Upper lobe of right lung (tissue), 1 donor: Measurements from ENCODE around the gene ZBTB40. TPM values are rescaled to one million over a fixed set of nuclear protein-coding genes. Genes with fewer than 3 reads are reported as not detected.
A peak's percentile ranks its signal among the peaks of the same experiment; 100 is the strongest.

Experiments
- ATAC-seq: fragments of 200-7000 bp; cut with Tn5 transposase; one replicate; pipeline ENCODE4 v1.9.1; 2020; ENCODE audit warnings: mild to moderate bottlenecking, moderate library complexity
- DNase-seq: peaks from one replicate; pipeline ENCODE4 v3.0.0-alpha.2; 2020
- H3K27ac ChIP-seq: fragments of 200-600 bp; one replicate; pipeline ENCODE4 v1.8.0; 2022
- H3K27me3 ChIP-seq: fragments of 200-600 bp; one replicate; pipeline ENCODE4 v1.8.0; 2022; ENCODE audit warnings: mild to moderate bottlenecking
- H3K36me3 ChIP-seq: fragments of 200-600 bp; one replicate; pipeline ENCODE4 v1.8.0; 2022
- H3K4me1 ChIP-seq: fragments of 200-600 bp; one replicate; pipeline ENCODE4 v1.8.0; 2022
- H3K4me3 ChIP-seq: fragments of 200-600 bp; one replicate; pipeline ENCODE4 v1.8.0; 2022; ENCODE audit warnings: mild to moderate bottlenecking
- H3K9me3 ChIP-seq: fragments of 200-600 bp; one replicate; pipeline ENCODE4 v1.8.0; 2022
- intact Hi-C: fragments of 100-400 bp; cut with DNase I; formaldehyde crosslinking; loops from one replicate; pipeline ENCODE4 v1.11.0; 2022
- total RNA-seq: library from RNA; stranded (reverse); fragmentation: NEBNext Ultra II Directional; extraction: Animal tissue kit (Norgen Biotek cat#: 25700); gene quantifications from one replicate; pipeline ENCODE4 v1.2.1, GENCODE V29; 2021
- TF ChIP-seq, protein P1 (sequence below): fragments of 200-600 bp; IDR thresholded peaks from one replicate; pipeline ENCODE4 v1.8.0; 2022; ENCODE audit warnings: antibody characterized with exemption
- donor health status: DM: no; HTN: yes; CAD: no; lungs with severe emphysema.

ZBTB40 gene
- total RNA-seq, 1 donor from 2014 or later: 24.9 TPM

DNA sequence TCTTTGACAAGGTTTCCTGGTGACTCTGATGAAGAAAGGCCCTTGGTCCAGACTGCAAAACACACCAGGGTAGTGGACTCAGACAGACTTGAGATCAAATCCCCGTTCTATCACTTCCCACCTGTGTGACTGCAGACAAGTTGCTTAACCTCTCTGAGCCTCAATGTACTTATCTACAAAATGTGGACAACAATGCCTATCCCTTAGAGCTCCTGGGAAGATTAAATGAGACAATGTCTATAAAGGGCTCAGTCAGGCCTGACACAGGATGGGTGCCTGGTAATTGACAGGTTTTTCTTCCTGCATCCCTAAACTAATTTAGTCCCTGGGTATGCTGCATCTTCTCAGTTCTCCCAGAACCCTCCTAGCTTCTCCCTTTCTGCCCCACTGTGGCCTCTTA, 37.9 kb upstream of the ZBTB40 start:
- Histone ChIP-seq H3K4me1 (peaks cover 12% of the 10 kb centered on the region), H3K36me3 (no peaks in the 10 kb centered on the region), H3K27ac (no peak overlapping the region), H3K4me3 (no peak overlapping the region), H3K27me3 (no peaks in the 10 kb centered on the region), H3K9me3 (no peaks in the 10 kb centered on the region)
- intact Hi-C loops: no loop called here
- DNase-seq (no peak), ATAC-seq (no peak)
- TF ChIP-seq, protein P1, sequence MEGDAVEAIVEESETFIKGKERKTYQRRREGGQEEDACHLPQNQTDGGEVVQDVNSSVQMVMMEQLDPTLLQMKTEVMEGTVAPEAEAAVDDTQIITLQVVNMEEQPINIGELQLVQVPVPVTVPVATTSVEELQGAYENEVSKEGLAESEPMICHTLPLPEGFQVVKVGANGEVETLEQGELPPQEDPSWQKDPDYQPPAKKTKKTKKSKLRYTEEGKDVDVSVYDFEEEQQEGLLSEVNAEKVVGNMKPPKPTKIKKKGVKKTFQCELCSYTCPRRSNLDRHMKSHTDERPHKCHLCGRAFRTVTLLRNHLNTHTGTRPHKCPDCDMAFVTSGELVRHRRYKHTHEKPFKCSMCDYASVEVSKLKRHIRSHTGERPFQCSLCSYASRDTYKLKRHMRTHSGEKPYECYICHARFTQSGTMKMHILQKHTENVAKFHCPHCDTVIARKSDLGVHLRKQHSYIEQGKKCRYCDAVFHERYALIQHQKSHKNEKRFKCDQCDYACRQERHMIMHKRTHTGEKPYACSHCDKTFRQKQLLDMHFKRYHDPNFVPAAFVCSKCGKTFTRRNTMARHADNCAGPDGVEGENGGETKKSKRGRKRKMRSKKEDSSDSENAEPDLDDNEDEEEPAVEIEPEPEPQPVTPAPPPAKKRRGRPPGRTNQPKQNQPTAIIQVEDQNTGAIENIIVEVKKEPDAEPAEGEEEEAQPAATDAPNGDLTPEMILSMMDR: no peak

DNA sequence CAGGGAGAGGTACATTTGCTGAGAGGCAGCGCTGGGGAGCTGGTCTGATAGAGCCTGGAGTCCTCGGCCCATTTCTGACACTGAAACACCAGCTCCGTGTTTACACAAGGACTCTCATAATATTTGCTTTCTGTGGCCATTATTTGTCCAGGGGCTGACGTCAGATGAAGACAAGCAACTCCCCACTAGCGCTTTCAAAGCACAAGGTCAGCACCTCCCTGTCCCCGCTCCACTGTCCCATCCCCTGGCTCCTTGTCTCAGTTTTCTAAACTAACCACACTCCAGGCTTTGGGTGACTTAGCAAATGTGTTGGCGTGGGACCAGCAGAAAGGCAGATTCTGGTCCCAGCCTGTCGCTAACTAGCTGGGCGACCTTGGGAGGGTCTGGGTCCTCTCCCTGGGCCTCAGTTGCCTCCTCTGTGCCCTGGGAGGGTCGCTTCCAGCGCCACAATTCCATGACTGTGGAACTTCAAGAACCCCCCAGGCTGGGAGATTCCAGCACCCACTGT, 37.4 kb upstream of the ZBTB40 start:
- Histone ChIP-seq H3K4me1 (peaks cover 12% of the 10 kb centered on the region), H3K9me3 (no peaks in the 10 kb centered on the region), H3K27me3 (no peaks in the 10 kb centered on the region), H3K4me3 (no peak overlapping the region), H3K36me3 (no peaks in the 10 kb centered on the region), H3K27ac (peak overlapping the region; percentile 76)
- ATAC-seq (peak; percentile 85), DNase-seq (peak; percentile 79)
- intact Hi-C loops: no loop called here
- TF ChIP-seq, protein P1: no peak

DNA sequence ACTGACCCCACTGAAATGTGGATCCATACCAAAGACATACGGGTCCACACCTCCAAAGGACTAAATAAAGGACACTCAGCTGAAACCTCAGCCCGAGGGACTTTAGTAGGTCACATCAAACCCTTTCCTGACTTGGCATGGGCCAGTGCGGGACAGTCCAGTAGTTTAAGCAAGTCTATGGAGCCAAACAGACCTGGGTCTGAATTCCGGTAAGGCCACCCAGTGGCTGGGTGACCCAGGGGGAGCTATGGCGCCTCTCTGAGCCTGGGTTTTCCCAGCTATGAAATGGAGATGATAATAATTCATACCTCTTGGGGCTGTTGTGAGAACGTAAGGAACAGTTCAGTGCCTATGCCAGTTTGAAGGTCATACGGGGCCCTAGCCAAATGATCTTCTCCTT, 36.2 kb upstream of the ZBTB40 start:
- intact Hi-C loops: no loop called here
- Histone ChIP-seq H3K36me3 (no peaks in the 10 kb centered on the region), H3K27ac (no peak overlapping the region), H3K27me3 (peaks cover 5% of the 10 kb centered on the region), H3K9me3 (no peaks in the 10 kb centered on the region), H3K4me1 (peaks cover 12% of the 10 kb centered on the region), H3K4me3 (no peak overlapping the region)
- no peak for ATAC-seq
- no peak for DNase-seq
- TF ChIP-seq, protein P1: no peak

DNA sequence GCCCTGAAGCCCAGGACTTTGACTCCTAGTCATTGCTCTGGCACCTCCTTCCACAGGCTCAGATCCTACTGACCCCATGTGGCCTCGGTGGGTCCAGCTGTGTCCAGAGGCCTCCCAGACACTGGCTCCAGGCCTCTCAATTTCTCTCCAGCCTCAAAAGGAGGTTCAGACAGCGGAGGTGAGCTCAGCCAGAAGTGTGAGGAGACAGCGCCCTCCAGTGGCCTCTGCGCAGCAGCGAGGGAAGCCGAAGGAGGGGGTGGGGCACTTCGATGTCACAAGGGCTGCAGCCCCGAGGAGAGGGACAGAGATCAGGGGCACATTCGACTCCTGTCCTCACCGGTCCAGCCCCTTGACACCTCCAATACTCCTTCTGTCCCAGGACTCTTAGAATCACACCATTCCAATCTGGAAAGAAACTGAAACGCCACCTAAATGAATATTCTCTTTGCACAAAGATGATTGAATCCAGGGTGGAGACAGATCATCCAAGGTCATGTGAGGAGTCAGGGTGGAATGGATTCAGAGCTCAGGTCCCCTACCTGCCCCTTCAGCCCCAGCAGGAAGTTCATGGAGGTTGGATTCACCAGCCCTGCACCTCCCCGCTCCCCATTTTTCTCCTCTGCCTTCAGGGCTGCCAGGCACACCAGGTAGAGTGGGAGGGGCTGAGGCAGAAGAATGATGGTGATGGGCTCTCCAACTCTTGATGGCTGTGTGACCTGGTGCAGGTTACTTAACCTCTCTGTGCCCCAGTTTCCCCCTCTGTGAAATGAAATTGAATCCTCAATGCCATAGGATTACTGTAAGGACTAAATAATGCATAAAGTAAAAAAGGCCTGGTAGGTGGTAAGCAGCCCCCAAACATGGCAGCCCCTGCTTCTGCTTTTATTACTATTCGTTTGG, 34.8 kb upstream of the ZBTB40 start:
- H3K4me3 ChIP-seq: no peak overlapping the region
- H3K27me3 ChIP-seq: peaks cover 5% of the 10 kb centered on the region
- ATAC-seq (peak; percentile 75), DNase-seq (peak; percentile 89)
- TF ChIP-seq, protein P1: peak; percentile 84
- H3K4me1 ChIP-seq: peaks cover 12% of the 10 kb centered on the region
- intact Hi-C loops: no loop called here
- H3K9me3 ChIP-seq: no peaks in the 10 kb centered on the region
- no peak overlapping the region for H3K27ac ChIP-seq
- H3K36me3 ChIP-seq: no peaks in the 10 kb centered on the region

DNA sequence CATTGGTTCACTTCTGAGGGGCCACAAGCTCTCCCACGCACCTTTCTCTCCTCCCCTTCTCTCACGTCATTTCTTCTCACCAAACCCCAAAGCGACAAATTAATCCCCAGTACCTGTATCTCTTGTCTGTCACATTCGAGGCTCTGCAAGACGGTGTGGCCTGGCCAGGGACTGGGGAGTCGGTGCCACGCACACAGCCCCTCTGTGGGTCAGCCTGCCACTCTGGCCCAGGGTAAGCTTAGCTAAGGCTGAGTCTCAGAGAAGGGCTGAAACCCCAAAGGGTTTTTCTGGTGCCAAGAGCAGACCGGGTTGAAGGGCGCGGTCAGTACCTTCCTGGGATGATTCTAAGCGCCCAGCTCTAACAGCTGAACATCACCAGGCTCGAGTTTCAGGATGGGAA, 34.2 kb upstream of the ZBTB40 start:
- Histone ChIP-seq H3K27ac (no peak overlapping the region), H3K9me3 (no peaks in the 10 kb centered on the region), H3K27me3 (peaks cover 5% of the 10 kb centered on the region), H3K36me3 (no peaks in the 10 kb centered on the region), H3K4me3 (no peak overlapping the region), H3K4me1 (peaks cover 12% of the 10 kb centered on the region)
- intact Hi-C loops: no loop called here
- ATAC-seq: no peak
- DNase-seq: no peak
- TF ChIP-seq, protein P1: no peak
